GM20431 (cell line): ENCODE measurements around the gene STRIP2.
"Not testable (repeated sequence)": the region's sequence is repeated elsewhere in the genome, so short reads cannot be mapped to it uniquely, and the experiment has no call there.

Experiments
- in situ Hi-C: fragments of 300-500 bp; cut with MseI, MboI; formaldehyde crosslinking; loops from one replicate; pipeline ENCODE4 v1.15.0; 2020; ENCODE audit warnings: low sequenced_read_pairs; ENCODE audit not compliant: unreplicated experiment

Gene STRIP2

DNA sequence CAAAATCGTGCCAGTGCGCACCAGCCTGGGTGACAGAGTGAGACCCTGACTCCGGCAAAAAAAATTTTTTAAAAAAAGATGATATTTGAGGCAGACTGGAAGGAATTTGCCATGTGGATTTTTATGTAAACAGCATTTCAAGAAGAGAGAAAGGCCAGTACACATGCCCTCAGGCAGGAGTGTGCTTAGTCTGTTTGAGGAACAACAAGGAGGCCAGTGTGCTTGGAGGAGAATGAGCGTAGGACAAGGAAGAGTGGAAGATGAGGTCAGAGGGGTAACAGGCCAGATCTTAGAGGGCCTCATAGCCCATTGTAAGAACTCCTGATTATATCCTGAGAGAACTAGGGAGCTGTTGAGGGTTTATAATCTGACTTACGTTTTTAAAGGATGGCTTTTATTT is 17.2 kb upstream of the STRIP2 start:
- in situ Hi-C loops = no loop called here

DNA sequence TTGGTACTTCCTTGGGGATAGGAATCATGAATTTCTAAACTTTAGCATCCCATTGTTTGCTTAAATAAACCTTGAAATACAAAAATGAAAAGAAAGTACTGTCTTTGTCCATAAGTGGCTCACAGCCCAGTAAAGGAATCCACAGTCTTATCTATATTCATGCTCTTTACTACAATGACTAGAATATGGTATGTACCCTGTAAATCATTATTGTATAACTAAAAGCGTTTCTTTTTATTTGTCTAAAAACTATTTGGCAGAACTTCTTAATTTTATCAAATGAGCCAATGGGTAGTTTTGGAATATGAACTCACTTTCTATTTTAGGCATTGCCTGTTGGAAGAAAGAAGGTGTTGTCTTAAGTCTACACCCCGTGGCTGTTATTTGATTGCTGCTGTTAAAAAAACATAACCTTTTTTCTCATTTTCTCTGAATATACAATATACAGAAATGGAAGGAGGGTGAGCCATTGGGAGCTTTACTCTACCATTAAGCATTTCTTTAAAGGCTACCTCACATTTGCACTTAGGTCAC is 12.4 kb upstream of the STRIP2 start:
- in situ Hi-C loops = no loop called here

DNA sequence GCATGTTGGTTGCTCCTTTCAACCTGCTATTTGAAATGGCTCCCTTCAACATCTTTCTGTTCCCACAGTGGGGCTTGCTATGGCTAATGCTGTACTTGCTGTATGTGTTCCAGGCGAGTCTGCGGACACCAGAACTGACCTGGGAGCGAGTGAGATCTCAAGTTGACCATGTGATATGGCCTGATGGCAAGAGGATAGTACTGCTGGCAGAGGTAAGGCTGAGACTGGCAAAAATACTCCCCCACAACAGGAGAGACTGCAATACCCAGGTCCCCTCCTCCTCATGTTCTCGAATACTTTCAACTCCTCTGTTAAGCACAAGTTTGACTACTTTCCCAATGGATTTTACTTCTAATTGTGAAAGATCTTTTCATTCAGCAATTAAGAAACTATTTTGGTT is 11.5 kb upstream of the STRIP2 start:
- in situ Hi-C loops = no loop called here

DNA sequence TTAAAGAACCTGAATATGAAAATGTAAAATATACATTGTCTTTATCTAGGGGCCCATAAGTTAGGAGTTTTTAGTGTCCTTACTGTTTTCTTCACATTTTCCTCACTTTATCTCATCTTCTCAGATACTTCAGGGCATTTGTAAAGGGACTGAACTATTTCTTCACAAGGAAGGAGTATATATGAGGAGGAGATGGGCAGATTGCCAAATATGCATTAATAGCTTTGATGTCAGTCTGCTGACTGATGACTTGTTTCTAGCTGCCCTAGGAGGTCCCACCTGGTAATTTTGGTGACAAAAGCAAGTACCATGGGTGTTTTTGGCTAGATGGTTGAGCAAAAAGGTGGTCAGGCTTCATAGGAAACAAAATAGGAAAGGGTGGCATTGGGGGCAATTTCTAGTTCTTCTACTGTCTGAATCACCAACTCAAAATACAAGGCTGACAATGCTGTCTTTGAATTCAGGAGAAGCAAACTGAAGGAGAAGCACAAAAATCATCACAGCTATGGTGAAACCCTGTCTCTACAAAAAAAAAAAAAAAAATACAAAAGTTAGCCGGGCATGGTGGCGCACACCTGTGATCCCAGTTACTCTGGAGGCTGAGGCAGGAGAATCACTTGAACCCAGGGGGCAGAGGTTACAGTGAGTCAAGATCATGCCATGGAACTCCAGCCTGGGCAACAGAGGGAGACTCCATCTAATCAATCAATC is 10.4 kb upstream of the STRIP2 start:
- in situ Hi-C loops = no loop called here

DNA sequence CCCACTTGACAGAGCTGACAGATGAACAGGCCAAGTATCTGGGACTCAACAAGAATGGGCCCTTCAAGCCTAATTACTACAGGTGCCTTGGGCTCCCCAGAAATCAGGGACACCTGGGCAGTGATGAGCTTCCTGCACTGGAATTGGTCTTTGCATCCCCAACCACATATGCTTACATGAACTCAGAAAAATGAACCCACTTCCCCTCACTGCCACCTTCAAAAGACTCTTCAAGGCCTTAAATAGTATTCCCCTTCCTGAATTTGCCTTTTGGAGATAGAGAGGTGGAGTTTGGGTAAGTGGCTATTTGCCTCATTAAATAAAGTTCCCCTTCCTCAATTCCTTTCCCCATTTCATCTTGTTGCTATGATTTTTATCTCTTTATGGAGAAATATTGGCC is 7.8 kb upstream of the STRIP2 start:
- in situ Hi-C loops = no loop called here

DNA sequence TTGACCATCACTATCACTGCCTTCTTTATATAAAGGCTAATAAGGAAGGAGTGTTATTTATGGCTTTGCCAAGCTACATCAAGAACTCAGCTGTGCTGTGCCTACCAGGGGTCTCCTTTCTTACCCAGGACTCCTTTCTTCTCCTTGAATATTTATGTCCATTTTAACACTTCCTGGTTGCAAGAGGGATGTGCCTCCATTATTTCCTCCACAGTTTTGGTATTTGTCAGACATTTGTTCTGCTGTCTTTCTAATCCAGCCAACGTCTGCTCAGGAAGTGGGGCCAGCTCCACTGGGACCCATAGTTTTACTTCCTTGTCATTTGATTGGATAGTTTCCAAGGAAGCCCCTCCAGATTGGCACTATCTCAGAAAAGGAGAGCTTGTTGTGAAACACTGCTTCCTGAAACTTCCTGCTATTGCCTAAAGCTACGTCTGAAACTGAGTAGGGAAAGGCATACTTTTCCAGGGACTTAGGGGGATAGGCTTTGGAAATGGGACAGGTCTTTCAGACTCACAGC is 6.6 kb upstream of the STRIP2 start:
- in situ Hi-C loops = no loop called here

DNA sequence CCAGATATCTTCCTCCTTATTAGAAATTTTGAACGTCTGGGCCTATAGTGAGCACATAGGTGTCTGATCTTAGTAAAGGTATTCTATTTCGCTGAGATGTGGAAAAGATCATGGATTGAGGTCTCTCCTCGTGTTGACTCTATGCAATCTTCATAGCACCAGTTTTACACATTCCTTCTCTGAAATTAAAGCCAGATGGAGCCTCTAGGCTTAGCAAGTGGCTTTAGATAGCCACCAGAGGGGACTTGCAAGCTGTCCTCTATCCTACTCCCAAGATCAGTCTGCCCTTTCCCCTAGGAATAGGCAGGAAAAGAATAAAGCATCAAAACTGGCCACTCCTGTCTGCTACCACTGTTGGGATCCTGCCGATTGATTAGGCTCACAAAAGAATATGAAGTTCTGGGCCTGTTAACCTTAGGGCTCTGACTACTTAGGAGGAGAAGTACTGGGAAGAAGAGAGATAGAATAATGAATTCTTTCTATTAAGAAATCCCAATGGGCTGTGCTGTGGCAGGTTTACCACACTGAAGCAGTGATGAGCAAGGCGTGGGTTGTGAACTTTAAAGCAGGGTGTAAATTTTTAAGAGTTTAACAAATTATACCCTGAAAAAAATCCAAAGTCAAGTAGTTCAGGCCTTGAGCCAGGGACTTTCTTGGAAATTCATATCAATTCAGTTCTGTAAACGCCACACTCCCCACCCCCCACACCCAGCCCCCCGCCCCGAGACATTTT is 2.2 kb upstream of the STRIP2 start:
- in situ Hi-C loops = no loop called here

DNA sequence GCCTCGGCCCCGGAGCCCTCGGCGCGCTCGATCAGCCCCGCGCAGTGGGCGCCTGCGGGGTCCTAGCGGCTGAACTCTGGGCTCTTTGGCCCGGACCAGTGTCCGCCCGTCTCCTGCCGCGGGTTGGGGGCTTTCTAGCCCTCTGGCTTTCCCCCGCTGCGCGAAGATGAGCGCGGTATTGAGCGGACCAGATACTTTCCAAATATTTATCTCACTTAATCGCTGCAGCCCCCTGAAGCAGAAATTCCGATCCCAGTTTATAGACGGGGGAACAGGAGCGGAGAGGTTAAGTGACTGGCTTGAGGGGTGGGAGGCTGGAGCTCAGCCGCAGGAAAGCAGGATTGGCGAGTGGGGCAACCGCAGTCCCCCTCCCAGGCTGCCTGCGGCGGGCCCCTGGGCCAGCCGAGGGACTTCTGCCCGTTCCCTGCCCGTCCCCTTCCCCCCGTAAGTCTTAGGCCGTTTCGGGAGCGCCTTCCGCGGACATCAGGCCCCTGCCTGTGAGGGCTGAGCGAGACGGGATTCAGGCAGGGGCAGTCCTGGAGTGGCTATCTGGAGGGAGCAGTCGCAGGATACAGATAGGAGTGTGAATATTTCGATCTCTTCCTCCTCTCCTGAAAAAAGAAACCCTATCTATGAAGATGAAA is 565 bp downstream of the STRIP2 start:
- in situ Hi-C loops = no loop called here

DNA sequence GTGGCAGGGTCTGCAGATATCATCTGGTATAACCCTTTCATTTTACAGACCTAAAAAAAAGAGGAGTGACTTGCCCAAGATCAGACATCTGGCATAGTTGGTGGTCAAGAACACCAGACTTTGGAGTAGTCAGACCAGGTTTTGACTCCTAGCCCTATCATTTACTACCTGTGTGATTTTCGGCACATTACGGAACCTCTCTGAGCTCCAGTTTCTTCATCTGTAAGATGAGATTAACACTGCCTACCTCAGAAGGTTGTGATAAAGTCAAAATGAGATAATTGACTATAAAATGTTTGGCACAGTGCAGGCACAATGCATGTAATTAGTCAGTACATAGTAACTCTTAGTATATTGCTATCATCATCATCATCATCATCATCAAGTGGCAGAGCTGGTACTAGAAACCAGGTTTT is 1.2 kb downstream of the STRIP2 start:
- in situ Hi-C loops = no loop called here

DNA sequence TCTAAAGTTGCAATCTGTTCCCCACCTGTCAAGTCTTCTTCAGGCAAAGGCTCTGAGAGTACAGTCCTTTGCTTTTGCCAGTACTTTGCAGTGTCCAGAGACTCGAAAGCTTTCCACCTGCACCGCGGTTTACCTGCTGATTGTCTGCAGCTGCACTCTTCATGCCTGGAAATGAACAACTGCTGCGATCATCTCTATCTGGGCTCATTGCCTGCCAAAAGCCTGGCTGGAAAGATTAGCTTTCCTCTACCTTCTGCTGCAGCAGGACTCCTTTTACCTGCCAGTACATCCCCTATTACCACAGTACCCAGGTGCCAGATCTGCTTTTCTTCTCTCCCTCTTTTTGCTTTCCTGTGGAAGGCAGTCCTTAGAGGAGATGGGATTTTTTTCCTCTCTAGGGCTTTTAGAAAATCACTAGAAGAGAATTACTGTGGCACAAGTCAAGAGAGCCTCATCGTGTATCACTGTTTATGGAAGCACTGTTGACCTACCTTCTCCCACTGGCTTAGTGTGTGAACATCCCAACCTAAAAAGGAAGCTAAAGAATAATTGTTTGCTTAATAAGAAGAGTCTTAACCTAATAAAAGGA is 2.2 kb downstream of the STRIP2 start:
- in situ Hi-C loops = no loop called here

DNA sequence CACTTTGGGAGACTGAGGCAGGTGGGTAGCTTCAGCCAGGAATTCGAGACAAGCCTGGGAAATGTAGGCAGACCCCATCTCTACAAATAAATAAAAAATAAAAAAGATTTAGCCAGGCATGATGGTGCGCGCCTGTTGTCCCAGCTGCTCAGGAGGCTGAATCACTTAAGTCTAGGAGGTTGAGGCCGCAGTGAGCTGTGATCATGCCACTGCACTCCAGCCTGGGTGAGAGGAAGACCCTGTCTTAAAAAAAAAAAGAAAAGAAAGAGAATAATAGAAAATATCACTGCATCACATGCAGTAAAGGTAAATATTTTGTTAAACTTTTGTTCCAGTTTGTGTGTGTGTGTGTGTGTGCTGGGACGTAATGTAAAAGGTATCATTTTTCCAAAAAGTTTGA is 3.0 kb downstream of the STRIP2 start:
- in situ Hi-C loops = no loop called here

DNA sequence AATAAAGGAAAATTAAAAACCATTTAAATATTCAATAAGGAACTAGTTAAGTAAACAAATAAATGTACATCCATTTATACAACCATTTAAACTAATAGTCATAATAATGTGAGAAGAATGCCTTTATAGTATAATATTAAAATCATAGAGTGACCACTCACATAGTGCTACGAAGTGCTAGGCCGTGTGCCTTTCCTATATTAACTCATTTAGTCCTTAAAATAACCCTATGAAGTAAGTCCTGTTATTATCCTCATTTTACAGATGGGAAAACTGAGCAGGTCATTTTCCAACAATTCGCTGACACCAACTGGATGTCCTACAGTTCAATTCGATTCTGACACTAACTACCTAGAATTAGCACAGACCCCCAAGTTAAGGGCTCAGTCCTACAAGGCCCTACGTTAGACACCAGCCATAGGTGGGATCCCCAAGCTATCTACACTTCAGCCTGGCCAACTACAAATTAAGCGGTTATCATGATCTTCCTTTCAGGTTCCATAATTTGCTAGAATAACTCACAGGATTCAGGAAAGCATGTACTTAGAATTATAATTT is 4.1 kb downstream of the STRIP2 start:
- in situ Hi-C loops = no loop called here

DNA sequence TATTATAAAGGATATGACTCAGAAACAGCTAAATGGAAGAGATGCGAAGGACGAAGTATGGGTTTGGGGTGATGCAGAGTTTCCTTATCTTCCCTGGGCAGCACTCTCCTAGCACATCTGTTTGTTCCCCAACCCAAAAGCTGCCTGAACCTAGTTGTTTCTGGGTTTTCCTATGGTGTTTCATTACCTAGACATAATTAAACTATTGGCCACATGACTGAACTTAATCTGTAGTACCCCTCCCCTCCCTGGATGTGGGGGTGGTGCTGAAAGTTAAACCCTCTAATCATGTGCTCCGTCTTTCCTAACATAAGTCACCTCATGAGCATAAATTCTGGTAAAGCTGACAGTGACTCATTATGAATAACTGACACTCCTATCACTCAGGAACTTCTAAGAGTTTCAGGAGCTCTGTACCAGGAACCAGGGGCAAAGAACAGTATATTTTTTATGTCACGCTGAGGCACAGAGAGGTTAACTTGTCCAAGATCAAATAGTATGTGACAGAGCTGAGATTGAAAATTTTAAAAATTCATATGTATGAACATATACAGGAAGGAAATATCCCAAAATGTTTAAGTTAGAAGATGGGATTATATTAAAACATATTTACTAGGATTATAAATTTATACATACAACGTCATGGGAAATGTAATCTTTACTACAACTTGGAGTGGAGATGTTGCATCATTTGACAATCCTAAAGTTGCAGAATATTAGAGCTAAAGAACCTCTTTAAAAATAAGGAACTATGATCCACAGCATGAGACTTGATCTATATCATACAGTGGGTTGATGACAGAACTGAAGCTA is 4.8 kb downstream of the STRIP2 start:
- in situ Hi-C loops = no loop called here

DNA sequence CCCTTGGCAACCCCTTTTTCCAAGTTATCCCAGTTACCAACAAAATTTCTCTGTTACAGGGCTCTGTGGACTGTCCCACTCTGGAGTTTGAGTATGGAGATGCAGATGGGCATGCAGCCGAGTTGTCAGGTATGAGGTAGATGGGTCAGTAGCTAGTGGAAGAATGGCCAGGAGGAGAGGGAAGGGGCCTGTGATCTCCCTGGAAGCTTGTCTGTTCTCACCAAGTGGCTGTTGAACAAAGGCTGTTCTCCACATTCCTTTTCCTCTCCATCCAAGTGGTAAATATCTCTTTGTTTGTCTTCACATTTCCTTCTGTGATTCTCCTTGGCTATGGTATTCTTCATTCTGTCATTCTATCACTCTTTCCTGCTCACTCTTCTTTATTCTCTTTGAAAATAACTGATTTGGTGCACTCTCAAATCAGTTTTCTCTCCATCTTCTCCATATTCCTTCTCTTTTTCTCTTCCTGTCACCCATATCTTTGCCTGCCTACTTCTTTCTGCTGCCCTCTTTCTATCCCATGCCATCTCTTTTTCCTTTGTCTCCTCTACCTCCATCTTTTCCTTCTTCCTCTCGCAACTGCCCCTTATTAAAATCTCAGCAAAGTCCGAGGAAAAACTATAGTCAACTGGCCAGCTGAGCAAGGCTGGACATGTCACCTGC is 5.9 kb downstream of the STRIP2 start:
- in situ Hi-C loops = no loop called here

DNA sequence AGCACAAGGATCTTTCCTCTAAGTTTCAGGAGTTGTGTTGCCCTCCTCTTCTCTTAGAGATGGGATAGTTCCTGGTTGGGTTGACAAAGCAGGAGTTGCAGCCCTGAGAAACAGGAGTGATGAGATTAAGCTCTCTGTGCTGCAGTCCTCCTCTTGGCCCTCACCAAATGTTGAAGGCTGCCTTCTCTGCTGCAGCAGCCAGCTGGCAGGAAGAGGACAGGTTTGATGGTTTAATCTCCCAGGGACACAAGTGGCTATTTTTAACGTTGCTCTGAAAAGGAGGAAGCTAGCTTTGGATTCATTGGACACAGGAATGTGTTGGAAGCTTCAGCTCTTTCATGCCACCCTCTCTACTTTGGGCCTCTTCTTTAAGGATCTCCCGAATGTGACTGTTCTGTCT is 9.4 kb downstream of the STRIP2 start:
- in situ Hi-C loops = no loop called here

DNA sequence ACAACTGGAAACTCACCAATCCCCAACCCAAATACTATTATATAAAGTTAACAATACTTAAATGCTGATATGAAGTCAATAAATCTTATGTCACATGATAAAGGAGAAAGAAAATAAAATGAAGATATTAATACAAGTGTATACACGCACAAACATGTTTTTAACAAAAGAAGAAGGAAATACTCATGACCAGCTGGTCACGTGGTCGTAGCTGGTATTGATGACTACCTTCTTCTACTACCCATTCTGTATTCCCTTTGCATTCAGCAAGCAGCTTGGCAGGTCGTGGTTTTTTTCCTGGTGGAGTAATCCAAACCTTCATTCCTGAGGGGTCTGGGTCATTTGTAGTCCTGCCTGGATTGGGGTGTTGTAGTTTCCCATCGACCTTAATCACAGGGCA is 10.5 kb downstream of the STRIP2 start:
- in situ Hi-C loops = not testable (repeated sequence)

DNA sequence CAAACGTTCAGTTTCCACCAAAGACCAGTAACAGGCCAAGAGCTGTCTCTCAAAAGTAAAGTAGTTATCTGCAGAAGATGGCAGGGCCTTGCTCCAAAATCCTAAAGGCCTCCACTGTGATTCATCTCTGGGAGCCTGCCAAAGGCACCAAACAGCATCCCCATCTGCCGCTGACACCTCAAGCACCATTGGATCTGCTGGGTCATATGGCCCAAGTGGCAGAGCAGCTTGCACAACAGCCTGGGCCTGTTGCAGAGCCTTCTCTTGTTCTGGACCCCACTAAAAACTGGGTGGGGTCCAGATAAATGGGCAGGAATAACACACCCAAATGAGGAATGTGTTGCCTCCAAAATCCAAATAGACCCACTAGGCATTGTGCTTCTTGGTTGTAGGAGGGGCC is 12.7 kb downstream of the STRIP2 start:
- in situ Hi-C loops = not testable (repeated sequence)

DNA sequence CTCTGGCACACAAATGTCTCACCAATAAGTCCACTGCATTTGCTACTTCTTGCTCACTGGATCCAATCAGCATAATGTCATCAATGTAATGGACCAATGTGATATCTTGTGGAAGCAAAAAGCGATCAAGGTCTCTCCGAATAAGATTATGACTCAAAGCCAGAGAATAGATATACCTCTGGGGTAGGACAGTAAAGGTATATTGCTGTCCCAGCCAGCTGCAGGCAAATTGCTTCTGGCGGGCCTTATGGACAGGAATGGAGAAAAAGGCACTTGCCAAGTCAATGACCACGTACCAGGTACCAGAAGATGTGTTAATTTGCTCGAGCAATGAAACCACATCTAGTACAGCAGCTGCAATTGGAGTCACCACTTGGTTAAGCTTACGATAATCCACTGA is 13.2 kb downstream of the STRIP2 start:
- in situ Hi-C loops = not testable (repeated sequence)

DNA sequence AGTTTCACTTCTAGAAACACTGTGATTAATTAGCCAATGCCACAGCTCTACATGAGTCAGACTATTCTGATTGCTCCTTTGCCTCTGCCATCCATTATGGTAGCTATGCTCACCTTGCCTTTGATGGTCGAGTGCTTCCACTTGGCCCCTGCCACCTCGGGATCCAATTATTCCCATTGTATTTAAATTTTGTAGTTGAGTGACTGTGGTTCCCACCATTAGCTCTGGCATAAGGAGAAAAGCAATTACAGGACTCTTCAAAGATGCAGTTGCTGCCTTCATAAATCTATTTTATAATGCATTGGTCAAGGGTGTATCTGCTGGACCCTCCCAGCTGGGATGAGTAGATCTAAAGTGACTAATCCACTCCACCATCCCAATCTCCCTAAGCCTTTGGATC is 14.4 kb downstream of the STRIP2 start:
- in situ Hi-C loops = not testable (repeated sequence)
